Kidney (tissue), 14 donors: Measurements from ENCODE around the gene UBA5. TPM values are rescaled to one million over a fixed set of nuclear protein-coding genes. Genes with fewer than 3 reads are reported as not detected.

Experiments
- DNase-seq, 5 donors: peaks; one replicate each; pipeline ENCODE4 v3.0.0-alpha.2; 2013 to 2020
- FAIRE-seq: peaks from 2 replicates; lab custom pipeline; 2012; peaks lifted over from hg19 to GRCh38; lab: Jason Lieb, UNC
- H3K27ac ChIP-seq, 2 donors: one replicate each; pipeline ENCODE4 v1.7.0; 2013; ENCODE audit warnings: low read depth in 2 of 2, low read length in 2 of 2, inconsistent platforms in 1 of 2
- H3K27me3 ChIP-seq: one replicate; pipeline ENCODE4 v1.7.1; 2013; ENCODE audit warnings: low read length, inconsistent platforms; ENCODE audit not compliant: control insufficient read depth, insufficient read depth
- H3K36me3 ChIP-seq, 3 donors: one replicate each; pipeline versions ENCODE4 v1.7.0 to v1.7.1; 2013; ENCODE audit warnings: low read length in 3 of 3, control low read depth in 1 of 3, inconsistent platforms in 1 of 3; ENCODE audit not compliant: insufficient read depth in 3 of 3, control insufficient read depth in 2 of 3
- H3K4me1 ChIP-seq, 3 donors: one replicate each; pipeline versions ENCODE4 v1.7.0 to v1.7.1; 2013; ENCODE audit warnings: low read length in 3 of 3, inconsistent platforms in 1 of 3, low read depth in 1 of 3; ENCODE audit not compliant: control insufficient read depth in 2 of 3, insufficient read depth in 2 of 3
- H3K4me3 ChIP-seq, 3 donors: one replicate each; pipeline versions ENCODE4 v1.7.0 to v1.8.1; 2013; ENCODE audit warnings: low read length in 3 of 3, control low read depth in 1 of 3, inconsistent platforms in 1 of 3
- H3K9ac ChIP-seq, 3 donors: one replicate each; pipeline versions ENCODE4 v1.7.0 to v1.7.1; 2013; ENCODE audit warnings: low read length in 3 of 3, control low read depth in 1 of 3, inconsistent platforms in 1 of 3
- H3K9me3 ChIP-seq, 3 donors: one replicate each; pipeline versions ENCODE4 v1.7.0 to v1.7.1; 2013; ENCODE audit warnings: low read length in 3 of 3, control low read depth in 1 of 3, inconsistent platforms in 1 of 3; ENCODE audit not compliant: control insufficient read depth in 2 of 3, insufficient read depth in 1 of 3
- CTCF ChIP-seq: IDR thresholded peaks from 3 replicates; pipeline ENCODE4 v1.5.1; 2012; ENCODE audit warnings: mild to moderate bottlenecking, moderate library complexity, borderline replicate concordance; ENCODE audit not compliant: insufficient read depth; ENCODE audit errors: extremely low read depth
- intact Hi-C: fragments of 100-400 bp; cut with DNase I; formaldehyde crosslinking; loops from one replicate; pipeline ENCODE4 v1.11.1; 2022
- polyA plus RNA-seq: library from polyadenylated mRNA; stranded (reverse); fragments of 350-450 nt; fragmentation: Illumina TruSeq; extraction: RNeasy Lipid Tissue Mini Kit (QIAGEN cat#74804); gene quantifications from one replicate; pipeline ENCODE4 v1.2.3, GENCODE V29; 2014; ENCODE audit warnings: low read depth, low replicate concordance; ENCODE audit not compliant: insufficient read depth
- total RNA-seq: library from RNA; stranded (reverse); fragmentation: NEBNext Ultra II Directional; extraction: Animal tissue kit (Norgen Biotek cat#: 25700); gene quantifications from one replicate; pipeline ENCODE4 v1.2.1, GENCODE V29; 2021
- donor health status: control.
- donor health status: control.
- donor health status: control.
- donor health status: control.
- donor health status: control.
- donor health status: DM: yes; HTN: yes; CAD: no.
- donor health status: Normal renal cell carcinoma (clear cell type).

UBA5 gene
- total and polyA plus RNA-seq, 2 donors from 2014 or later, result 32.1 to 45.1 TPM

- Histone ChIP-seq H3K27ac (no peak overlapping the region), H3K9me3 (no peaks in the 10 kb centered on the region), H3K9ac (no peak overlapping the region), H3K4me1 (peaks cover 0 to 4% (median 3%) of the 10 kb centered on the region in 3 donors), H3K36me3 (no peaks in the 10 kb centered on the region), H3K27me3 (no peaks in the 10 kb centered on the region), H3K4me3 (peak overlapping the region in 2 of 3 donors; percentile 22 to 97)
- DNase-seq (no peak), FAIRE-seq (no peak)
- intact Hi-C loops, result no loop called here
- no peak for TF ChIP-seq CTCF
Observed at GRCh38 chr3:132662212-132662611, 2.1 kb downstream of the UBA5 start.

- no peaks in the 10 kb centered on the region for H3K27me3 ChIP-seq
- H3K36me3 ChIP-seq, result peaks cover 0 to 6% (median 0%) of the 10 kb centered on the region in 3 donors
- FAIRE-seq, result no peak
- no peak overlapping the region for H3K4me3 ChIP-seq
- no peak for TF ChIP-seq CTCF
- no peaks in the 10 kb centered on the region for H3K9me3 ChIP-seq
- DNase-seq, result no peak
- H3K4me1 ChIP-seq, result peaks cover 0 to 3% (median 0%) of the 10 kb centered on the region in 3 donors
- no peak overlapping the region for H3K27ac ChIP-seq
- intact Hi-C loops, result no loop called here
- H3K9ac ChIP-seq, result no peak overlapping the region
Observed at GRCh38 chr3:132665230-132665745, 5.2 kb downstream of the UBA5 start.

- Histone ChIP-seq H3K9ac (no peak overlapping the region), H3K4me3 (no peak overlapping the region), H3K9me3 (no peaks in the 10 kb centered on the region), H3K27ac (no peak overlapping the region), H3K27me3 (no peaks in the 10 kb centered on the region), H3K4me1 (no peaks in the 10 kb centered on the region), H3K36me3 (peaks cover 2 to 17% (median 10%) of the 10 kb centered on the region in 3 donors)
- intact Hi-C loops, result no loop called here
- no peak for FAIRE-seq
- DNase-seq, result no peak
- no peak for TF ChIP-seq CTCF
Observed at GRCh38 chr3:132669256-132669777, 9.2 kb downstream of the UBA5 start.

- Histone ChIP-seq H3K9me3 (no peaks in the 10 kb centered on the region), H3K4me1 (no peaks in the 10 kb centered on the region), H3K9ac (no peak overlapping the region), H3K27ac (no peak overlapping the region), H3K4me3 (no peak overlapping the region), H3K36me3 (peaks cover 4 to 32% (median 19%) of the 10 kb centered on the region in 3 donors), H3K27me3 (no peaks in the 10 kb centered on the region)
- no peak for TF ChIP-seq CTCF
- intact Hi-C loops, result no loop called here
- FAIRE-seq, result no peak
- no peak for DNase-seq
Observed at GRCh38 chr3:132675408-132675807, 15.3 kb downstream of the UBA5 start.
